Mesenchymal stem cell (in vitro differentiated cells and primary cell): ENCODE data around the gene SOX18.

Experiments used
- DNase-seq: peaks from one replicate; pipeline ENCODE4 v3.0.0-alpha.2; 2013
- H2AFZ ChIP-seq: one replicate; pipeline ENCODE4 v1.6.1; 2013; ENCODE audit warnings: low read depth, mild to moderate bottlenecking, control low read depth, inconsistent platforms, low read length, moderate library complexity
- H2AK5ac ChIP-seq: 2 replicates; pipeline ENCODE4 v1.6.1; 2013; ENCODE audit warnings: low read length, moderate library complexity, mild to moderate bottlenecking, inconsistent platforms; ENCODE audit not compliant: severe bottlenecking
- H2BK120ac ChIP-seq: one replicate; pipeline ENCODE4 v1.6.1; 2013; ENCODE audit warnings: low read depth, mild to moderate bottlenecking, inconsistent platforms, low read length, moderate library complexity
- H2BK12ac ChIP-seq, 2 experiments: one replicate each; pipeline ENCODE4 v1.6.1; 2013; ENCODE audit warnings: inconsistent platforms in 2 of 2, low read length in 2 of 2, mild to moderate bottlenecking in 2 of 2, moderate library complexity in 2 of 2, control low read depth in 1 of 2
- H2BK15ac ChIP-seq: one replicate; pipeline ENCODE4 v1.6.1; 2013; ENCODE audit warnings: mild to moderate bottlenecking, low read depth, inconsistent platforms; ENCODE audit not compliant: poor library complexity, severe bottlenecking
- H2BK5ac ChIP-seq: 2 replicates; pipeline ENCODE4 v1.6.1; 2013; ENCODE audit warnings: low read depth, mild to moderate bottlenecking, low read length, control low read depth, inconsistent platforms; ENCODE audit not compliant: poor library complexity, severe bottlenecking
- H3K14ac ChIP-seq, 2 experiments: one replicate each; pipeline ENCODE4 v1.6.1; 2013; ENCODE audit warnings: inconsistent platforms in 2 of 2, low read length in 2 of 2, control low read depth in 1 of 2, mild to moderate bottlenecking in 1 of 2, moderate library complexity in 1 of 2
- H3K18ac ChIP-seq, 2 experiments: one replicate each; pipeline ENCODE4 v1.6.1; 2013; ENCODE audit warnings: inconsistent platforms in 2 of 2, low read length in 2 of 2, control low read depth in 1 of 2, low read depth in 1 of 2, mild to moderate bottlenecking in 1 of 2
- H3K23ac ChIP-seq, 2 experiments: one replicate each; pipeline ENCODE4 v1.6.1; 2013; ENCODE audit warnings: inconsistent platforms in 2 of 2, low read length in 2 of 2, mild to moderate bottlenecking in 2 of 2, moderate library complexity in 2 of 2, control low read depth in 1 of 2
- H3K27ac ChIP-seq: 2 replicates; pipeline ENCODE4 v1.5.1; 2013; ENCODE audit warnings: mild to moderate bottlenecking, moderate library complexity, low read length, control low read depth, inconsistent platforms; ENCODE audit not compliant: poor library complexity, severe bottlenecking
- H3K27me3 ChIP-seq, 2 experiments: 2 replicates each; pipeline versions ENCODE4 v1.6.1 to v1.7.0; 2013; ENCODE audit warnings: low read length in 2 of 2, mild to moderate bottlenecking in 2 of 2, moderate library complexity in 2 of 2, control low read depth in 1 of 2, inconsistent platforms in 1 of 2; ENCODE audit not compliant: control insufficient read depth in 1 of 2, insufficient read depth in 1 of 2
- H3K36me3 ChIP-seq, 2 experiments: 2 replicates each; pipeline versions ENCODE4 v1.6.1 to v1.7.0; 2013; ENCODE audit warnings: low read length in 2 of 2, control low read depth in 1 of 2, inconsistent platforms in 1 of 2, low read depth in 1 of 2, mild to moderate bottlenecking in 1 of 2; ENCODE audit not compliant: insufficient read depth in 2 of 2, control insufficient read depth in 1 of 2
- H3K4ac ChIP-seq, 2 experiments: one replicate each; pipeline ENCODE4 v1.6.1; 2013; ENCODE audit warnings: inconsistent platforms in 2 of 2, low read length in 2 of 2, mild to moderate bottlenecking in 2 of 2, moderate library complexity in 2 of 2, control low read depth in 1 of 2, low read depth in 1 of 2
- H3K4me1 ChIP-seq: 2 replicates; pipeline ENCODE4 v1.6.1; 2013; ENCODE audit warnings: low read depth, low read length, control low read depth; ENCODE audit not compliant: control insufficient read depth, insufficient read depth
- H3K4me2 ChIP-seq: 2 replicates; pipeline ENCODE4 v1.6.1; 2013; ENCODE audit warnings: low read length, mild to moderate bottlenecking, inconsistent platforms; ENCODE audit not compliant: poor library complexity, severe bottlenecking
- H3K4me3 ChIP-seq, 2 experiments: 2 replicates each; pipeline versions ENCODE4 v1.5.1 to v1.7.0; 2013; ENCODE audit warnings: low read length in 2 of 2, mild to moderate bottlenecking in 2 of 2, control low read depth in 1 of 2, low read depth in 1 of 2; ENCODE audit not compliant: insufficient read depth in 1 of 2
- H3K79me1 ChIP-seq: replicated peaks from 2 replicates; pipeline ENCODE4 v1.6.1; 2013; ENCODE audit warnings: mild to moderate bottlenecking, control low read depth, low read length, inconsistent platforms; ENCODE audit not compliant: poor library complexity, severe bottlenecking
- H3K9ac ChIP-seq: 2 replicates; pipeline ENCODE4 v1.7.0; 2013; ENCODE audit warnings: mild to moderate bottlenecking, low read length, moderate library complexity
- H3K9me3 ChIP-seq: 2 replicates; pipeline ENCODE4 v1.7.0; 2013; ENCODE audit warnings: mild to moderate bottlenecking, low read length; ENCODE audit not compliant: control insufficient read depth
- H4K8ac ChIP-seq: one replicate; pipeline ENCODE4 v1.6.1; 2013; ENCODE audit warnings: inconsistent platforms, mild to moderate bottlenecking, low read length, moderate library complexity
- H4K91ac ChIP-seq: one replicate; pipeline ENCODE4 v1.6.1; 2013; ENCODE audit warnings: mild to moderate bottlenecking, low read length, inconsistent platforms
- WGBS: methylation state at CpG from one replicate; pipeline ENCODE4 v1.1.7; 2013; ENCODE audit warnings: mixed read lengths; 5-methylcytosine and 5-hydroxymethylcytosine counted together

Gene SOX18

GRCh38 chr20:64080013-64080812, 30.8 kb upstream of the SOX18 start, which contains the start of gene OPRL1:
OPRL1 (plus strand) TSS chr20:64080082; CDS start chr20:64092721, 12,639 bp downstream.
- Histone ChIP-seq H4K91ac (peak within 1 kb of the TSS; percentile 84), H3K36me3 (peaks cover 0 to 17% of the 10 kb centered on the region in 2 experiments), H3K4ac (peak within 1 kb of the TSS; percentile 45 to 92), H3K79me1 (peaks cover 24% of the 10 kb centered on the region), H2BK15ac (peak within 1 kb of the TSS; percentile 1), H3K14ac (peak within 1 kb of the TSS in 1 of 2 experiments; percentile 13), H3K27ac (peak within 1 kb of the TSS; percentile 5), H4K8ac (peak within 1 kb of the TSS; percentile 73), H3K9me3 (no peaks in the 10 kb centered on the region), H3K9ac (peak within 1 kb of the TSS; percentile 83), H3K4me3 (peak within 1 kb of the TSS; percentile 76 to 83), H3K23ac (peak within 1 kb of the TSS in 1 of 2 experiments; percentile 35), H2AK5ac (no peak within 1 kb of the TSS), H3K18ac (peak within 1 kb of the TSS; percentile 81 to 95), H2AFZ (peak within 1 kb of the TSS; percentile 29), H3K27me3 (peaks cover 11 to 35% of the 10 kb centered on the region in 2 experiments), H2BK120ac (peak within 1 kb of the TSS; percentile 88), H2BK12ac (peak within 1 kb of the TSS; percentile 29 to 43), H2BK5ac (peak within 1 kb of the TSS; percentile 24), H3K4me1 (peaks cover 50% of the 10 kb centered on the region), H3K4me2 (peak within 1 kb of the TSS; percentile 91)
- DNase-seq: peak; percentile 56
- WGBS: 12% methylated on average over 48 of the region's 62 CpGs

GRCh38 chr20:64079273-64080012, 30.0 kb upstream of the SOX18 start, which contains the start of gene RGS19:
RGS19 (minus strand) TSS chr20:64079518; CDS start chr20:64076886, 2,632 bp downstream.
- Histone ChIP-seq H3K36me3 (peaks cover 0 to 24% of the 10 kb centered on the region in 2 experiments), H2BK5ac (peak within 1 kb of the TSS; percentile 24), H3K14ac (peak within 1 kb of the TSS in 1 of 2 experiments; percentile 44), H3K4me3 (peak within 1 kb of the TSS; percentile 76 to 83), H3K9me3 (no peaks in the 10 kb centered on the region), H2AFZ (peak within 1 kb of the TSS; percentile 29), H3K4ac (peak within 1 kb of the TSS; percentile 45 to 92), H4K91ac (peak within 1 kb of the TSS; percentile 84), H3K27ac (peak within 1 kb of the TSS; percentile 5), H3K27me3 (peaks cover 3 to 28% of the 10 kb centered on the region in 2 experiments), H3K9ac (peak within 1 kb of the TSS; percentile 83), H3K18ac (peak within 1 kb of the TSS; percentile 81 to 95), H2AK5ac (no peak within 1 kb of the TSS), H3K4me2 (peak within 1 kb of the TSS; percentile 91), H3K4me1 (peaks cover 46% of the 10 kb centered on the region), H3K23ac (peak within 1 kb of the TSS in 1 of 2 experiments; percentile 35), H4K8ac (peak within 1 kb of the TSS; percentile 73), H3K79me1 (peaks cover 24% of the 10 kb centered on the region), H2BK15ac (peak within 1 kb of the TSS; percentile 1), H2BK120ac (peak within 1 kb of the TSS; percentile 88), H2BK12ac (peak within 1 kb of the TSS; percentile 29 to 43)
- DNase-seq: no peak
- WGBS: 1% methylated on average over 40 of the region's 73 CpGs

- no peaks in the 10 kb centered on the region for H3K9me3 ChIP-seq
- H3K79me1 ChIP-seq: peaks cover 24% of the 10 kb centered on the region
- peaks cover 3 to 30% of the 10 kb centered on the region in 2 experiments for H3K36me3 ChIP-seq
- peak overlapping the region; percentile 84 for H4K91ac ChIP-seq
- no peak for DNase-seq
- peak overlapping the region; percentile 91 for H3K4me2 ChIP-seq
- H2BK120ac ChIP-seq: peak overlapping the region; percentile 88
- H2AFZ ChIP-seq: no peak overlapping the region
- peak overlapping the region in 1 of 2 experiments; percentile 43 for H2BK12ac ChIP-seq
- H3K9ac ChIP-seq: peak overlapping the region; percentile 83
- peak overlapping the region; percentile 16 for H4K8ac ChIP-seq
- H3K27ac ChIP-seq: no peak overlapping the region
- H3K18ac ChIP-seq: peak overlapping the region; percentile 79 to 95
- peak overlapping the region in 1 of 2 experiments; percentile 13 for H3K14ac ChIP-seq
- H2AK5ac ChIP-seq: no peak overlapping the region
- H3K27me3 ChIP-seq: peaks cover 0 to 22% of the 10 kb centered on the region in 2 experiments
- peak overlapping the region; percentile 45 to 77 for H3K4ac ChIP-seq
- whole genome bisulfite sequencing: 35% methylated on average over 2 of the region's 4 CpGs
- H3K23ac ChIP-seq: no peak overlapping the region
- H3K4me1 ChIP-seq: peaks cover 41% of the 10 kb centered on the region
- peak overlapping the region; percentile 1 for H2BK15ac ChIP-seq
- peak overlapping the region; percentile 24 for H2BK5ac ChIP-seq
- peak overlapping the region; percentile 76 to 83 for H3K4me3 ChIP-seq
Observed at GRCh38 chr20:64078934-64079272, 29.5 kb upstream of the SOX18 start.
